Astrocyte of the hippocampus (primary cell): ENCODE results near the gene NUDT14.

Source experiments
- DNase-seq: peaks from one replicate; pipeline ENCODE4 v3.0.0; 2011; ENCODE audit warnings: low read depth, low spot score

Gene NUDT14

GRCh38 chr14:105176513-105176912 is 4.6 kb downstream of the NUDT14 start:
- DNase-seq = no peak

DNA sequence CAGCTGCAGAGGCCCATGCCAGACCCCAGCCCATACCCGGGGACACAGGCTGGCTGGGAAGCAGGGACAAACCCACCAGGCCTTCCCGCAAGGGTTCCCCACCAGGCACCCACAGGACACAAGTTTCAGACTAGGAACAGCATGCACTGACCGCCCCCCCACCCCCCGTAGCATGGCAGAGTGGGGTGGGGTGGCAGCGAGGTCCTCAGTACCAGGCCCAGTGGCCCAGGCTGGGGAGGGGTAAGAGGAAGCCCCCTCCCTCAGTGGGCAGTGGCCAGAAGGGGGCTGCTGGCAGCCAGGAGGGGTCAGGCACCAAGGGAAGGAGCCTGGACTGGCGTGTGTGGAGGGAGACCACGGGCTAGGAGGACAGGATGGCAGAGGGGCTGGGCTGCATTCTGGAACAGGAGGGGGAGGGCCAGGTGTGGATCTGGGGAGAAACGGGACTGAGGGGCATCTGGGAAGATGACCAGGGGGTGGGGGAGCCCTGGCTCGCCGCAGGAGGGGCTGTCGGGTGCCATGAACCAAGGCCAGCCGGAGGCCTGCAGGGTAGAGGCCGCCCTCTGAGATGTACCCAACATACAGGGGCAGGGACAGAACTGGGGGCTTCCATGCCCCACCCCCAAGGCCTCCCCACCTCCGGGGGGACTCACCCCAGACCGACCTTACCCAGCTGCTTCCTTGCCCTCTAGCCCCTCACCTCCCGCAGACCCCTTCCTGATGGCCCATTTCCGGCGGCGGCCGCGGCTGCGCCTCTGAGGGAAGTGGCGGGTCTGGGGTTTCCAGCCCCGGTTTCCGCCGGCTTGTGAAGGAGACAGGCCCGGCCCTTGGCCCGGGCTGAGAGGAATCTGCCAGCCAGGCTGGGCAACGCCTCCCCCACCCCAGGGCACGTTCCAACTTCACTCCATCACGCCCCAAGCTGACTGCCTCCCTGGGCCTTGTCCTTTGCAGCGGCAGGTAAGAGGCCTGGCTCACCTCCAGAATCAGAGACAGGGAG is 6.9 kb downstream of the NUDT14 start:
- DNase-seq = no peak

GRCh38 chr14:105173145-105173544 is 8.0 kb downstream of the NUDT14 start:
- DNase-seq = no peak

- DNase-seq = no peak
These were observed 8.6 kb downstream of the NUDT14 start for GRCh38 chr14:105172476-105172875.

- no peak for DNase-seq
These were observed 10.0 kb downstream of the NUDT14 start for GRCh38 chr14:105171004-105171673.

DNA sequence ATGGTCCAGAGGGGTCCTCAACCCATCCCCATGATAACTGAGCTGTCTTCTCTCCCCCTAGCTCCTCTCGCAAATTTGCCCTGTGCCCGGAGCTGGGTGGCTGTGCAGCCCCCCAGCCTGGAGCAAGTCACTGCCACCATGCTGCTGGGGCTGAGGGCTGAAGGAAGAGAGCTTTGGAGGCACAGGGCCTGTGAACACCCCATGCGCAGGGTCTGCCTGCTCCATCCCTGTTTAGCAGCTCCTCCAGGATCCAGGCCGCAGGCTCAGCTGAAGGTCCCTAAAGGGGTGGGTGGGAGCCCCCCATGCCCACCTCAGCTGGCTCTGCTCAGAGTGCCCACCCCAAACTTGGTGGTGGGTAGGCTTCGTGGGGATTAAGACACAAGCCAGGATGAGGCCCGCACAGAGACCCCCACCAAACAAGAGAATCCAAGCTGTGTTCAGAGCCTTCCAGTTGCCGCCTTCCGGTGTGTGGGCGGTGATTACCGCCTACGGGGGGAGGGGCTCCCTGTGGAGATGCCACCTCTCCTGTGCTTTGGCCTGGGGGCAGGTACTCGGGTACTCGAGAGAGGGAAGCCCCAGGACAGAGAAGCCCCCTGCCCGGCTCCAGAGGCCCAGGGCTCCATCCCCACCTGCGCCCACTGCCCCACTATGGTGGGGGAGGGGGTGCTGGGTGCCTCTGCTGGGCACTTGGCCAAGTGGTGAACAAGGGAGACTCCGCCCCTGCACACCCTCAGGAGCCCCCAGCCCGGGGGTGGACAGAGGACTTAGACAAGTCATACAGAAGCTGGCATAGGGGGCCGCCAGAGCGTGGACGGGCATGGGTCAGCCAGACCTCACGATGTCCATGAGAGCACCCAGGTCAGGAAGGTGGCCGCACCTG is 11.1 kb downstream of the NUDT14 start:
- DNase-seq = no peak

DNA sequence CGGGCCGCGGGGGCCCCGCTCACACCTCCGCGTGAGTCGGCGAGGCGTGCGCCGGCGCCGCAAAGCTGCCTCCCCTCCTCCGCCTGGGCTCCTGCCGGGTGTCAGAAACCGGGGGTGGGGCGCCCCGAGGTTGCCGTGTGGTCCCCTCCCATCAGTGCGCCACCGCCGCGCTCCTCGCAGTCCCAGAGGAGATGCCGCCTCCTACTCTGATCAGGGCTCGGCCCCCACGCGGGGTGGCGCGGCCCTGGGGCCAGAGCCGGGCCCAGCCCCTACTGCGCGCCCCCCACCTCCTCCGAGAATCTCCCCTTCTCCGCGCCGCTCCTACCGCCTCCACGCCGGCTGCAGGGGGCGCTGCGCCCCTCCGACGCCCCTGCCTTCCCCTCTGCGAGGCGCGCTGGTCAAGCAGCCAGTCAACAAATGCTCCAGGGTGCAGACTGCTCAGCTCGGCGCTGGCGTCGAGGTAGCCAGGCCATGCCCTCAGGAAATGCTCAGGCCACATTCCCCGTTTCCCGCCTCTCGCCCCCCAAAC is 12.1 kb downstream of the NUDT14 start:
- peak; percentile 45 for DNase-seq

DNA sequence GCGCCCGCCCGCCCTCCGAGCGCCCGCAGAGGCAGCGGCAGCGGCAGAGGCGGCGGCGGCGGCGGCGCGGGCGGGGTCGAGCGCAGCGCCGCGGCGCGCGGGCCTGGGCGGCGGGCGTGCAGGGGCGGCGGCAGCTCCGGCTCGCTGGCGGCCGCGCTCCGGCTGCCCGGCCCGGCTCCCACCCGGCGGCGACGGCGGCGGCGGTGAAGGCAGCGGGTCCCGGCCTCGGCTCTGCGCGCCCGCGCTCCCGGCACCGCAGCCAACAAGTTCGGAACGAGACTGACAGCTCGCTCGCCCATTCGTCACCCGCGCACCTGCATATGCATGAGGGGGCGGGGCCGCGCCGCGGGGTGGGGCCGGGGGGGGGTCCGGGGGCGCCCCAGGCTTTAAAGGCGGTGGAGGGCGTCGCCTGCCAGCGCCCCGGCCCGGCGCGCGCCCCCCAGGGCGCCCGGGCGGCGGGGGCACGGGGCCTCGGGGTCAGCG is 12.6 kb downstream of the NUDT14 start, which contains the start of gene JAG2:
JAG2 (minus strand) TSS at position 281 of the 483 bp plus-strand sequence. CDS start 356 bp downstream, outside the sequence.
- peak; percentile 65 for DNase-seq

- DNase-seq = no peak
These were observed 13.1 kb downstream of the NUDT14 start for GRCh38 chr14:105168093-105168420.

GRCh38 chr14:105167303-105168092 is 13.6 kb downstream of the NUDT14 start:
- DNase-seq = peak; percentile 38

DNA sequence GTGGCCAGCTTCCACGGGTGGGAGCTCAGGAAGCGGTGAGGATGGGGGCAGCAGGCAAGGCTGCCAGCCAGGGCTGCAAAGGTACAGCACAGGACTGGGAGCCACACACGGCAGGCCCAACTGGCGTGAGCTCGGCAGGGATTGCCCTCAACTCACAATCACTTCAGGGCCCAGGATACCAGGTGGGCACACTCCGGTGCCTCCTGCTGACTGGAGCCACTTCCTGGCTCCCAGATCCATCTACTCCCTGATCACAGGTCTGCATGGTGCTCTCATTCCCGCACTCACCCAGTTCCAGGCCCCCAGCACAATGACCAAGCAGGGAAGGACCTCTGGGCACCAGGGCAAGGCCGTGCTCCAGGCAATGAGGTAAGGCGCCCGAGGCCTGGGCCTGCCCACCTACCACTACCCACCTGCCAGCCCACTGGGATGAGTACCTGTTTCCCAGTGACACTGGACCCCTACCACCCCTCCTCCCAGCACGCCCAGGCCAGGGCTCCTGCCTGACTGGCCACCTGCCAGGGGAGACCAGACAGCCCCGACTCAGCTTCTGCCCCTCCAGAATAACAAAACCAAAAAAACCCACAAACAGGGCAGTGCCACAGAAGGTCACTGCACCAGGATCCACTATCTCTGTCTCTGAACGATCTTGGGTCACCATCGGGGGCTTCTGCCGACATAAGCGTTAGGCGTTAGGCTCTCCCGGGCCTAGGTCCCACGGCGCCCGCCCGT is 14.4 kb downstream of the NUDT14 start:
- no peak for DNase-seq

DNA sequence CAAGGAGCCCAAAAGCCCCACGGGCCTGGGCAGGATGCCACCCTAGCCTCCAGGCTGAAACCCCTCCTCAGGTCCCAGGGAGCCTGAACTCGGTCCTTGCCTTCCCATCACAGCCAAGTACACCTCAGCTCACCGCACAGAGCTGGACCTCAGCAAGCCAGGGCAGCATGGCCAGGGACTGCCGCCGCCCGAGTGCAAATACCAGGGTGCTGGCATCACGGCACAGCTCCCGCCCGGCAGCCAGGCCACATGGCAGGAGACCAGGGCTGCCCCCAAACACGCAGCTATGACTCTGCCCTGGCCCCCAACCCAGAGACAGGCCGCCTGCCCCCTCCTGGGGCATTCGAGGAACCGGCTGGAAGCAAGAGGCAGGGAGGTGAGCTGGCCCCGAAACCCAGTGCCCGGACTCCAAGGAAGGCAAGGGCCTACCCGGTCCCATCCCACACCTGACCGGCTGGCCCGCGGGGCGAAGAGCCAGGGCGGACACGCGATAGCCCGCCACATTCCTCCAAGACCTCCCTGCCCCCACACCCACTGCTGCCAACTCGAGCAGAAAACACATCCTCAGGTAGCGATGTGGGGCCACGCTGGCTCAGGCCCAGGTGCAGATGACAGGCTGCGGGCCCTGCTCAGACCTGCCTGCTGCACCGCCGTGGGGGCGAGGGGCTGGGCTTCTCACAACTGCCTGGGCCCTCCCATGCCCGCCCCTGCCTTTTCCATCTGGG is 15.2 kb downstream of the NUDT14 start:
- DNase-seq = peak; percentile 24

- peak; percentile 13 for DNase-seq
These were observed 15.9 kb downstream of the NUDT14 start for GRCh38 chr14:105165134-105165704.

DNA sequence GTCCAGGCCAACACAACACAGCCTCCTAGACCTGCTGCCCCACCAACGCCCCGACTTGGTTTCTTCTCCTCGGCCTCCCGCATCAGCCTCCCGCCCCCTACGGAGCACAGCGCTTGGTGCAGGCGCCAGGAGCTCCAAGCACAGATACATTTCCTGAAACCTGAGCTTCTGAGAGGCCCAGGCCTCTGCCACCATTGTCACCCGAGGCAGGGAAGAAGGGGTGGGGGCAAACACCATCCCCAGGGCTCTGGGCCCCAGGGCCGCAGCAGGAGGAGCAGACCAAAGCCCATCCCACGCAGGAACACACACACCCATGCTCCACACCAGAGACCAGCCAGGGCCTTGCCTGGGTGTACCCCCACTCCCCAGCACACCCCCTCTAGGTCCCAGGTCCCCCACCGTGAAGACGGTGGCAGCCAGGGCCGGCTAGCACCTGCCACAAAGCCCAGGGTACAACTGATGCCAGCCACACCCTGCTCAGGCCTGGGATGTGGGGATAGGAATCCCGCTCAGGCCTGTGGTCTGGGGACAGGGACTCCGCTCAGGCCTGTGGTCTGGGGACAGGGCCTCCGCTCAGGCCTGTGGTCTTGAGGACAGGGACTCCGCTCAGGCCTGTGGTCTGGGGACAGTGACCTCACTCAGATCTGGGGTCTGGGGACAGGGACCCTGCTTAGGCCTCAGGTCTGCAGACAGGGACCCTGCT is 17.9 kb downstream of the NUDT14 start:
- DNase-seq = no peak

DNA sequence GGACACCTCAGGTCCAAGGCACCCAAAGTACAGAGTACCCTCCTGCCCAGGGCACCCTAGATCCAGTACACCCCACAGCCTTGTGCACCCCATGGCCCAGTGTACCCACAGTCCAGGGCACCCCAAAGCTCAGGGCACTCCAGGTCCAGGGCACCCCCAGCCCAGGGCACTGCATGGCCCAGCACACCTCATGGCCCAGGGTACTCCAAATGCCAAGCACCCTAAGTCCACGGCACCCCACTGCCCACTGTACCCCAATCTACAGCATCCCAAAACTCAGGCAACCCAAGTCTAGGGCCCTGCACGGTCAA is 18.5 kb downstream of the NUDT14 start:
- no peak for DNase-seq

DNA sequence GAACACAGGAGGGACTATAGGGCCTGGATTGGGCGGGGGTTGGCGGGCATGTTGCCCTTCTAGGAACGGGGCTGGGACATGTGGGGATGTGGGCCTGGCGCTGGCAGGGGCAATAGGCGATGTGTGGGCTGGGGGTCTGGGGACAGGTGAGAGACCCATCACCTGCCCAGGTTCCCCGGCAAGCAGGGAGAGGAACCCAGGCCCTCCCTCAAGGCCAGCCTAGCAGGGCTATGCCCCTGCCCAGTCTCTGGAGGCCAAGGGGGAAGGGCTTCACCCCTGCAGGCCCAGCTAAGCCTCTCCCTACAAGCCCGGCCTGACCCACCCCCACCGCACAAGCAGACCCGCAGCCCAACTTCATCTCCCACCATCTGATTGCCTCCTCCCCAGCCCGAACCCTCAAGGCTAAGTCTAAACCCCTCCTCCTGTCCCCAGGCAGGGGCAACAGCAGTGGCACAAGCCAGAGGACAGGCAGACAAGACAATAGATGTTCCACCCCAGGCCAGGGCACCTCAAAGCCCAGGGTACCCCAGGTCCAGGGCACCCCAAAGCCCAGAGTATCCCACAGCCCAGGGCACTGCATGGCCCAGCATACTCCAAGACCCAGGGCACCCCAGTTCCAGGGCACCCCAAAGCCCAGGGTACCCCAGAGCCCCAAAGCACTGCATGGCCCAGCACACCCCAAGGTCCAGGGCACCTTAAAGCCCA is 19.0 kb downstream of the NUDT14 start:
- no peak for DNase-seq

DNA sequence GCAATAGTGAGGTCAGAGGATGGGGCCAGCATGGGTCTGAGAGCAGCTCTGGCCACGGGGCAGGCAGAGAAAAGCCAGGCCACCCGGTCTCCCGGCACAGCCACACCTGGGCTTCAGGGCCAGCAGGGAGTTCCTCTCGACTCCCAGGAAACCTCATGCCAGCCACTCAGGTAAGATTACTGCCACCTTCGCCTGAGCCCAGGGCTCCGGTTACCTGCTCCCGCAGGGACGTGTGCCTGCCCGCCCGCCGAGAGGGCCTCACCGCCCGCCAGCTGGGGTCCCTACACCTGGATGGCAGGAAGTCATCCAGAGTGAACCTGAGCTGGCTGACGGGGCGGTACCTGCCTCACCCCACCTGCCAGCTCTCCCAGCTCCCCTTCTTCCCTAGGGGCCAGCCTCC is 19.8 kb downstream of the NUDT14 start:
- no peak for DNase-seq

GRCh38 chr14:105160776-105161175 is 20.3 kb downstream of the NUDT14 start:
- DNase-seq = no peak
